Transverse colon (tissue), 4 donors: ENCODE data around the gene HDAC4. TPM values are rescaled to one million over a fixed set of nuclear protein-coding genes. Genes with fewer than 3 reads are reported as not detected.

ENCODE experiments used
- DNase-seq: peaks from one replicate; pipeline ENCODE4 v3.0.0-alpha.2; 2019
- H3K27ac ChIP-seq, 4 donors: fragments of 200-600 bp; sonication (generic); 2 replicates each; pipeline ENCODE4 v1.5.1; 2016 to 2018; ENCODE audit warnings: inconsistent platforms in 4 of 4
- H3K27me3 ChIP-seq: fragments of 200-600 bp; sonication (generic); 2 replicates; pipeline ENCODE4 v1.5.1; 2017; ENCODE audit warnings: inconsistent platforms
- H3K36me3 ChIP-seq, 4 donors: fragments of 200-600 bp; sonication (generic); 2 replicates each; pipeline ENCODE4 v1.5.1; 2017 to 2019; ENCODE audit warnings: inconsistent platforms in 4 of 4
- H3K4me1 ChIP-seq, 4 donors: fragments of 200-600 bp; sonication (generic); 2 replicates each; pipeline ENCODE4 v1.5.1; 2017 to 2020; ENCODE audit warnings: inconsistent platforms in 4 of 4
- H3K4me3 ChIP-seq, 4 donors: fragments of 200-600 bp; sonication (generic); 1 replicate in 1 of 4; 2 replicates in 3 of 4; pipeline versions ENCODE4 v1.5.1 to v1.6.1; 2017 to 2019; ENCODE audit warnings: inconsistent platforms in 4 of 4
- H3K9me3 ChIP-seq, 2 donors: fragments of 200-600 bp; sonication (generic); 2 replicates each; pipeline ENCODE4 v1.5.1; 2017 to 2019; ENCODE audit warnings: inconsistent platforms in 2 of 2
- CTCF ChIP-seq, 5 experiments: fragments of 200-600 bp in 3 of 5; fragments of 450-650 bp in 2 of 5; sonication (generic) in 3 of 5; IDR thresholded peaks; 1 replicate in 2 of 5; 2 replicates in 3 of 5; pipeline ENCODE4 v1.5.1; 2016 to 2017; ENCODE audit warnings: antibody characterized with exemption in 5 of 5, inconsistent platforms in 3 of 5, mild to moderate bottlenecking in 2 of 5, moderate library complexity in 1 of 5
- EP300 ChIP-seq: sonication (generic); formaldehyde crosslinking; IDR thresholded peaks from one replicate; pipeline ENCODE4 v1.6.1; 2017; ENCODE audit warnings: antibody characterized with exemption, low read depth
- POLR2A ChIP-seq: fragments of 450-650 bp; IDR thresholded peaks from one replicate; pipeline ENCODE4 v1.6.1; 2016; ENCODE audit warnings: antibody characterized with exemption, mild to moderate bottlenecking, moderate library complexity
- POLR2AphosphoS5 ChIP-seq, 3 donors: sonication (generic); formaldehyde crosslinking; IDR thresholded peaks; one replicate each; pipeline ENCODE4 v1.6.1; 2016; ENCODE audit warnings: antibody characterized with exemption in 3 of 3
- WGBS, 2 donors: methylation state at CpG; one replicate each; pipeline ENCODE4 v1.1.5; 2018; ENCODE audit warnings: low coverage in 1 of 2; 5-methylcytosine and 5-hydroxymethylcytosine counted together
- in situ Hi-C, 4 donors: fragments of 200-750 bp; cut with MboI; loops; one replicate each; pipeline versions ENCODE4 v1.15.0 to v1.15.1; 2017; ENCODE audit warnings: low sequenced_read_pairs in 3 of 4, low pct_ligation_motif_present in 1 of 4, low pct_unique_long_range_greater_than_20kb in 1 of 4
- intact Hi-C: fragments of 100-400 bp; cut with DNase I; formaldehyde crosslinking; loops from one replicate; pipeline ENCODE4 v1.15.1; 2023; ENCODE audit warnings: low total_unique reads
- total RNA-seq, 4 donors: library from RNA; depleted of rRNA; stranded (reverse); fragments of >200 nt; gene quantifications; one replicate each; pipeline ENCODE4 v1.1.0, GENCODE V29; 2016

Gene HDAC4
- total RNA-seq, 4 donors from 2014 or later = 33.9 to 192 (median 112) TPM

DNA sequence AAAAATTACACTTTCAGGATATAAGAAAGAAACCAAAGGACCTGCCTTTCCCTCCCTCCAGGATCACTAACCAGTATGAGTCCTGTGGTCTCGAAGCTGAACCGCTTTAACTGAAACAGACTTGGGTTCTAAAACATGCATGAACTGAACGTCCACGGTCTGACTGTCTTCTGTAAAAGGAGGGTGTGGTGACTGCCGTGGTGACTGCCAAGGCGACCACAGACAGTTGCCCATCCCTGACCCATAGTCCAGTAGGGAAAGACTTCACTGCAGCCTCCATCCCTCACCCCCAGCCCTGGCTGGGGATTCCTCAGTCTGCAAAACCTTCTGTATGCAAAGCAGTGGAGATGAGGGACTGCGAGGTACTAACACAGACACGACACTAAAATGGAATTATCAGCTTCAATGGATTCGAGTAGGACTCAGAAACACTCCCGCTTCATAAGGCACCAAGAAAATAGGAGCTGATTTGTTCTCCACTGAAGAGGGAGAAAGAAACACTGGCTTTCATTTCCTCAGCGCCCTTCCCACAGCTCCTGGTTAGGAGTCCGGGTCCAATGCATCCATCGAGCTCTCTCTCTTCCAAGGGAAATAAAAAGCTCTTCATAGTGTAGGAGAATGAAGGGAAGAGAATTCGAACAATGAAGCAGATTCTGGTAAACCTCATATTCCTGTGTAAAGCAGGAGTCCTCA is 197.2 kb downstream of the HDAC4 start:
- WGBS, 2 donors = 84% methylated on average over 14 of the region's 14 CpGs; no CpG with 5 or more reads in 1 of the 2 donors
- H3K4me1 ChIP-seq = peaks cover 0 to 18% (median 13%) of the 10 kb centered on the region in 4 donors
- intact Hi-C loops (no loop called here), in situ Hi-C loops (no loop called here)
- no peaks in the 10 kb centered on the region for H3K9me3 ChIP-seq
- no peak overlapping the region for H3K27ac ChIP-seq
- no peak overlapping the region for H3K4me3 ChIP-seq
- no peaks in the 10 kb centered on the region for H3K27me3 ChIP-seq
- H3K36me3 ChIP-seq = no peaks in the 10 kb centered on the region
- no peak for DNase-seq
- TF ChIP-seq POLR2A (no peak), CTCF (IDR thresholded peaks at IDR 0.05) (no peak), POLR2AphosphoS5 (IDR thresholded peaks at IDR 0.05) (no peak), EP300 (no peak)

DNA sequence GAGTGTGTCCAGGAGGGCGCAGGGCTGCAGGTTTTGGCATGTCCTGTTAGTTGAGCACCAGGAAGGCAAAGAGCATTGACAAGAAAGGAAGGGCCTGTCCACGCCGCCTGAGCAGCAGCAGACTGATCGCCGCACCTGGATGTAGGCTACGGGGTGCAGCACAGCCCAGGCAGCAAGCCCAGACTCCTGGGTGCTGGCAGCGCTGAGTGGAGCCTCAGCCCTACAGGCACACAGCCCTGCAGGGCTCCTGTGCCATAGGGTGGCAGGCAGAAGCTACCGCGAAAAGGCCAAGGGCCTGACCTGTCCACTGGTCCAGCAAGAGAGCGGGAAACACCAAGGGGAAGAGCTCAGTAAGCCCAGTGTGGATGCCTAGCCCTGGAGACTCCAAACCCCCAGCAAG is 198.0 kb downstream of the HDAC4 start:
- intact Hi-C loops = no loop called here
- Histone ChIP-seq H3K9me3 (no peaks in the 10 kb centered on the region), H3K4me3 (no peak overlapping the region), H3K27ac (no peak overlapping the region), H3K4me1 (peaks cover 0 to 14% (median 9%) of the 10 kb centered on the region in 4 donors), H3K36me3 (no peaks in the 10 kb centered on the region), H3K27me3 (no peaks in the 10 kb centered on the region)
- TF ChIP-seq EP300 (no peak), POLR2AphosphoS5 (IDR thresholded peaks at IDR 0.05) (no peak), CTCF (IDR thresholded peaks at IDR 0.05) (no peak), POLR2A (no peak)
- no peak for DNase-seq
- in situ Hi-C loops = no loop called here
- 99% methylated on average over 10 of the region's 10 CpGs; no CpG with 5 or more reads in 1 of the 2 donors for WGBS, 2 donors

- in situ Hi-C loops = no loop called here
These were observed 198.5 kb downstream of the HDAC4 start for GRCh38 chr2:239202343-239202742.

GRCh38 chr2:239201884-239202283 is 198.9 kb downstream of the HDAC4 start:
- no peak overlapping the region for H3K4me3 ChIP-seq
- intact Hi-C loops = no loop called here
- no peak overlapping the region for H3K27ac ChIP-seq
- no peak for TF ChIP-seq CTCF (IDR thresholded peaks at IDR 0.05)
- TF ChIP-seq EP300 = no peak
- no peak for TF ChIP-seq POLR2AphosphoS5 (IDR thresholded peaks at IDR 0.05)
- TF ChIP-seq POLR2A = no peak
- WGBS, 2 donors = 93 to 100% methylated on average over 3 to 7 of the region's 7 CpGs
- no peaks in the 10 kb centered on the region for H3K36me3 ChIP-seq
- H3K4me1 ChIP-seq = peaks cover 0 to 14% (median 9%) of the 10 kb centered on the region in 4 donors
- H3K27me3 ChIP-seq = no peaks in the 10 kb centered on the region
- DNase-seq = no peak
- H3K9me3 ChIP-seq = no peaks in the 10 kb centered on the region
- in situ Hi-C loops = no loop called here

More at GRCh38 chr2:239202343-239202742, 198.5 kb downstream of the HDAC4 start:
- Histone ChIP-seq H3K4me3 (no peak overlapping the region), H3K9me3 (no peaks in the 10 kb centered on the region), H3K27me3 (no peaks in the 10 kb centered on the region), H3K27ac (no peak overlapping the region), H3K4me1 (peaks cover 0 to 14% (median 9%) of the 10 kb centered on the region in 4 donors), H3K36me3 (no peaks in the 10 kb centered on the region)
- DNase-seq = no peak
- WGBS, 2 donors = 87 to 91% methylated on average over 6 to 12 of the region's 12 CpGs
- no peak for TF ChIP-seq EP300
- TF ChIP-seq CTCF (IDR thresholded peaks at IDR 0.05) = no peak
- TF ChIP-seq POLR2A = no peak
- TF ChIP-seq POLR2AphosphoS5 (IDR thresholded peaks at IDR 0.05) = no peak
- intact Hi-C loops = no loop called here
